Measurements from ENCODE around the gene CYB5R4. TPM values are rescaled to one million over a fixed set of nuclear protein-coding genes. Genes with fewer than 3 reads are reported as not detected.
"Not testable (repeated sequence)": the region's sequence is repeated elsewhere in the genome, so short reads cannot be mapped to it uniquely, and the experiment has no call there.

CYB5R4 gene
- total RNA-seq, 2 experiments from 2014 or later = 28.9 to 30.4 TPM

DNA sequence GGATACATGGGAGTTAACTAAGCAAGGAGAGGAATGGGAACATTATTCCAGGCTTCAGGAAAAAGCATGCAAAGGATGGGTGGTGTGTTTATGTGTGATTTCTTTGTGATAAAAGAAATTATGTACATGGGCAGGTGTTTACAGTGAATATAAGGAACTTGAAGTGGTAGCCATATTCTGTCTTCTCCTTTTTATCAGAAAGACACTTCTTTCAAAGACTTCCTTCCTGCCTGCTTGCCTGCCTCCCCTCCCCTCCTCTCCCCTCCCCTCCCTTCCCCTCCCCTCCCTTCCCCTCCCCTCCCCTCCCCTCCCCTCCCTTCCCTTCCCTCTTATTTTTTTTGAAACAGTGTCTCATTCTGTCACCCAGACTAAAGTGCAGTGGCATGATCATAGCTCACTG is 14.4 kb downstream of the CYB5R4 start:
- Mint-ChIP-seq H3K9me3 (peaks cover 1% of the 10 kb centered on the region), H3K4me3 (no peak overlapping the region), H3K4me1 (peaks cover 5% of the 10 kb centered on the region), H3K27me3 (no peaks in the 10 kb centered on the region), H3K27ac (peak overlapping the region; percentile 0), H3K36me3 (peaks cover 15% of the 10 kb centered on the region)
- ATAC-seq (ENCODE audit: low read depth) (no peak), DNase-seq (no peak)
- POLR2A ChIA-PET = no interaction called here

DNA sequence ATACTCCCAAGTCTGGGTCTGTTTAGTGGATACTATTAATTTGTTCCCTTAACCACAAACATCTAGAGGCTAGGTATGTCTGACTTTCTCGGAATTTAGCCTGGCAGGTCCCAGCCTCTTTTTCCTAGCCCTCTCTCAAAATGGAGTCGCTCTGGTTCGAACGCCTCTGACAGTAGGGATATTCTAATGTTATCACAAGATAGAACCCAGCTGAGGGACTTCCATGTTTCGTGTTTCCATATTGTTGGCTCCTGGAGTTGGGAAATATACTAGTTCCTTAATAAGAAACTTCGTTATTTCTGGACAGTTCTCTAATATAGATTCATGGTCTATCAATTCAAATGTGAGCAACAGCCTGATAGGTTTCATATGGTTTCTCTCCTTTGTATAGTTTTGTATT is 16.4 kb downstream of the CYB5R4 start:
- no peaks in the 10 kb centered on the region for H3K27me3 Mint-ChIP-seq
- no peak overlapping the region for H3K4me3 Mint-ChIP-seq
- DNase-seq (no peak), ATAC-seq (ENCODE audit: low read depth) (no peak)
- POLR2A ChIA-PET = no interaction called here
- H3K36me3 Mint-ChIP-seq = peaks cover 12% of the 10 kb centered on the region
- H3K4me1 Mint-ChIP-seq = peaks cover 7% of the 10 kb centered on the region
- no peaks in the 10 kb centered on the region for H3K9me3 Mint-ChIP-seq
- no peak overlapping the region for H3K27ac Mint-ChIP-seq

DNA sequence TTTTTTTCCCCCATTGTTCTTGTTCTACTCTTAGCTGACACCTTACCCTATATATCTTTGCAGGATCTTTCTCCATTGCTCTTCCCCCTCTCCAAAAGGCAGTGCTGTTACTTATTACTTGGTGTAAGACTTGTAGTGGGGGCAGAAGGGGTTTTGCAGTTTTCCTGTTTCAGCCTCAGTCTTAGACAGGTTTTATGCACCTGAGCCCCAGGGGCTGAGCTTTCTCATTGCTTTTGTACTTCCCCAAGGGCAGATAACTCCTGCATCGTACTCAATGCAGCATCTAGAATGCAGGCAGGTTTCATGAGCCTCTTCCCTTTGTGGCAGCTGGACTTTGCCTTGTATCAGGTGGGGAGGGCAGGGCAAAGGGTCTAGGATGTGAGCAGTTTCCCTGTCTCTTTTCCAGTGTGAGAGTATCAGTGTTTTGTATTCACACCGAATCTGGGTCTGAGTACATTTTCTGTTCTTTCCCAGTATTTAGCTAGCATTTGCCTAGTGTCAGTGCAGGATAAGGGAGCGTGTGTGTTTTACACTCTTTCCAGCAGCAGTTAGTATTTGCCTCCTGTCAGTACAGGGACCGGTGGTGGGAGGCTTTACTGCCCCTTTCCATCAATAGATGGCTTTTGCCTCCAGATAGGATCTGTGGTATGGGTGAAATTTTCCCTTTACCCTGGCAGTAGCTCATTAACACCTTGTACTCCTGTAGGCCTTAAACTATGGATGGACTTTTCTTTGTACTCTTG is 19.6 kb downstream of the CYB5R4 start:
- peaks cover 5% of the 10 kb centered on the region for H3K36me3 Mint-ChIP-seq
- H3K27ac Mint-ChIP-seq = no peak overlapping the region
- H3K4me3 Mint-ChIP-seq = no peak overlapping the region
- POLR2A ChIA-PET = no interaction called here
- peaks cover 2% of the 10 kb centered on the region for H3K4me1 Mint-ChIP-seq
- no peaks in the 10 kb centered on the region for H3K9me3 Mint-ChIP-seq
- no peaks in the 10 kb centered on the region for H3K27me3 Mint-ChIP-seq
- ATAC-seq (ENCODE audit: low read depth) (no peak), DNase-seq (no peak)

DNA sequence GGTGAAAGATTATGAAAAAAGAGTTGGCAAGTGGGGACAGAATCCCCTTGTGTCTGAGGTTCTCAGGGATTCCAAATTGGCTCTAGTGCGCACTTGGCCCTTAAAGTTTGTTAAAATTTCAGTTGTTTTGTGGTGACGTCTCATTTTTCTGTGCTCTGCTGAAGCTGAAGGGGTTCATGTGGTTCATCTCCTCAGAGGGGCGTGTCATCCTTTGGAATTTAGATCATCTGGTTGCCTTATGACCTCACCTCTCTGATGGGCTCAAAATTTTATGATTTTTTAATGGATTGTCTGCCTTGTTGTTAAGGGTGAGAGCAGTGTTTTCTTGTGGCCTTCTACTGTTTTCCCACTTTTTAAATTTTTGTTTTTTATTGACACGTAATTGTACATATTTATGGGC is 20.3 kb downstream of the CYB5R4 start:
- no peak overlapping the region for H3K4me3 Mint-ChIP-seq
- DNase-seq = no peak
- H3K36me3 Mint-ChIP-seq = peaks cover 2% of the 10 kb centered on the region
- H3K9me3 Mint-ChIP-seq = no peaks in the 10 kb centered on the region
- ATAC-seq (ENCODE audit: low read depth) = no peak
- no peaks in the 10 kb centered on the region for H3K27me3 Mint-ChIP-seq
- H3K4me1 Mint-ChIP-seq = peaks cover 7% of the 10 kb centered on the region
- H3K27ac Mint-ChIP-seq = no peak overlapping the region
- POLR2A ChIA-PET = no interaction called here

DNA sequence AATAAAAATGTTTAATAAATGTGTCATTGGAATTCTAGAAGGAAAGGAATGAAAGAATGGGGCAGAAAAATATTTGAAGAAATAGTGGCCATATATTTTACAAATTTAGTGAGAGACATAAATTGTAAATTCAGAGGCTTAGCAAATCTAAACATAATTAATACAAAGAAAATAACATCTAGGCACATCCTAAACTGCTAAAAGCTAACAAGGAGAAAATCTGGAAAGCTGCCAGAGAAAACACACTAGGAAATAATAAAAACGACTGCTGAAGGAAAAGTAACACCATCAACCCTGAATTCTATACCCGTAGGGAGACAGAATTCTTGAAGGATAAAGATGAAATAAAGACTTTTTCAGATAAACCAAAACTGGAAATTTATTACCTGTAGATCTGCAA is 23.8 kb downstream of the CYB5R4 start:
- H3K4me1 Mint-ChIP-seq = peaks cover 7% of the 10 kb centered on the region
- no peaks in the 10 kb centered on the region for H3K27me3 Mint-ChIP-seq
- POLR2A ChIA-PET = no interaction called here
- no peak for DNase-seq
- no peak for ATAC-seq (ENCODE audit: low read depth)
- H3K27ac Mint-ChIP-seq = no peak overlapping the region
- no peaks in the 10 kb centered on the region for H3K36me3 Mint-ChIP-seq
- no peaks in the 10 kb centered on the region for H3K9me3 Mint-ChIP-seq
- H3K4me3 Mint-ChIP-seq = no peak overlapping the region

DNA sequence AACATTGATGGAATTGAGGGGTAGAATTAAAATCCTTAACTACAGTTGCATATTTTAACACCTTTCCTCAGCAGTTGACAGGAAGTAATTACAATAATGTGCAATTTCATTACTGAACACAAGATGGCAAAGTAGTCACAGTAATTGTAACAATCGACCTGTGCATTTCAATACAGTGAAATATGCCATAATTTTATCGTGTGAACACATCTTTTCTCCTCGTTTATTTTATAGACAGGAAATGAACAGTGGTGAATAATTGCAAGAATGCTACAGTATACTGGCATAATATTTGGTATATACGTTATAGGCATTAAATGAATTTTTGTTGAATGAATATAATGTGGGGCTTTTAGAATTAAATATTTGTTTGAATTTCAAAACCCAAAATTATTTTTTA is 25.0 kb downstream of the CYB5R4 start:
- H3K4me3 Mint-ChIP-seq = no peak overlapping the region
- H3K36me3 Mint-ChIP-seq = no peaks in the 10 kb centered on the region
- peaks cover 9% of the 10 kb centered on the region for H3K4me1 Mint-ChIP-seq
- no peaks in the 10 kb centered on the region for H3K27me3 Mint-ChIP-seq
- POLR2A ChIA-PET = no interaction called here
- peak; percentile 75 for ATAC-seq (ENCODE audit: low read depth)
- H3K27ac Mint-ChIP-seq = no peak overlapping the region
- H3K9me3 Mint-ChIP-seq = no peaks in the 10 kb centered on the region
- DNase-seq = no peak

DNA sequence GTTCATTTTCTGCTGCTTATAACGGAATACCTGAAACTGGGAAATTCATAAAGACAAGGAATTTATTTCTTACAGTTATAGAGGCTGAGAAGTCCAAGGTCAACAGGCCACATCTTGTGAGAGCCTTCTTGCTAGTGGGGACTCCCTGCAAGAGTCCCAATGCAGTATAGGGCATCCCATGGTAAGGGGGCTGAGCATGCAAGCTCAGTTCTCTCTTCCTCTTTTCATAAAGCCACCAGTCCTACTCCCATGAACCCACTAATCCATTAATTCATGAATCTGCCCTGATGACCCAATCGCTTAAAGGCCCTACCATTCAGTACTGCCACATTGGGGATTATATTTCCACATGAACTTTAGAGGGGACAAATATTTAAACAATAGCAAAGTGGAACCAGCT is 26.5 kb downstream of the CYB5R4 start:
- no peak overlapping the region for H3K27ac Mint-ChIP-seq
- no peak overlapping the region for H3K4me3 Mint-ChIP-seq
- H3K4me1 Mint-ChIP-seq = peaks cover 7% of the 10 kb centered on the region
- DNase-seq (no peak), ATAC-seq (ENCODE audit: low read depth) (no peak)
- no peaks in the 10 kb centered on the region for H3K9me3 Mint-ChIP-seq
- no peaks in the 10 kb centered on the region for H3K27me3 Mint-ChIP-seq
- POLR2A ChIA-PET = no interaction called here
- peaks cover 2% of the 10 kb centered on the region for H3K36me3 Mint-ChIP-seq

DNA sequence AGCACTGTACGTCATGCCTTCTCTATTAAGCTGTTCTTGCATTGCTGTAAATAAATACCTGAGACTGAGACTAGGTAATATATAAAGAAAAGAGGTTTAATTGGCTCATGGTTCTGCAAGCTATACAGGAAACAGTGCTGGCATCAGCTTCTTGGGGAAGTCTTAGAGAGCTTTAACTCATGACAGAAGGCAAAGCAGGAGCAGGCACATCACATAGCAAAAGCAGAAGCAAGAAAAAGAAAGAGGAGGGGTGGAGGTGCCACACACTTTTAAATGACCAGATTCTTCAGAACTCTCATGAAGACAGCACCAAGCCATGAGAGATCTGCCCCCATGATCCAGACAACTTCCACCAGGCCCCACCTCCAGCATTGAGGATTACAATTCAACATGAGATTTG is 30.1 kb downstream of the CYB5R4 start:
- POLR2A ChIA-PET = no interaction called here
- H3K36me3 Mint-ChIP-seq = peaks cover 7% of the 10 kb centered on the region
- no peak overlapping the region for H3K27ac Mint-ChIP-seq
- no peaks in the 10 kb centered on the region for H3K27me3 Mint-ChIP-seq
- peaks cover 3% of the 10 kb centered on the region for H3K4me1 Mint-ChIP-seq
- DNase-seq (no peak), ATAC-seq (ENCODE audit: low read depth) (no peak)
- H3K4me3 Mint-ChIP-seq = no peak overlapping the region
- no peaks in the 10 kb centered on the region for H3K9me3 Mint-ChIP-seq

DNA sequence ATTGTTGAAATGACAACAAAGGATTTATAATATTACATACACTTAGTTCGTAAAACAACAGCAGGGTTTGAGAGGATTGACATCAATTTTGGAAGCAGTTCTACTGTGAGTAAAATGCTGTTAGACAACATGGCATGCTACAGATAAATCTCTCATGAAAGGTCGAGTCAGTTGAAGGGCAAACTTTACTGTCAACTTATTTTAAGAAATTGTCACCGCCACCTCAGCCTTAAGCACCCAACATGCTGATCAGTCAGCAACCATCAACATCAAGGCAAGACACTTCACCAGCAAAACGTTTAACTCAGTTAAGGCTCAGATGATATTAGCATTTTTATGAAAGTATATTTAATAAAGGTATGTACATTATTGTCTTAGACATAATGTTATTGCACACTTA is 31.0 kb downstream of the CYB5R4 start:
- Mint-ChIP-seq H3K4me1 (peaks cover 3% of the 10 kb centered on the region), H3K9me3 (peaks cover 2% of the 10 kb centered on the region), H3K27me3 (no peaks in the 10 kb centered on the region), H3K36me3 (peaks cover 9% of the 10 kb centered on the region), H3K27ac (no peak overlapping the region), H3K4me3 (no peak overlapping the region)
- DNase-seq = no peak
- ATAC-seq (ENCODE audit: low read depth) = no peak
- POLR2A ChIA-PET = no interaction called here

DNA sequence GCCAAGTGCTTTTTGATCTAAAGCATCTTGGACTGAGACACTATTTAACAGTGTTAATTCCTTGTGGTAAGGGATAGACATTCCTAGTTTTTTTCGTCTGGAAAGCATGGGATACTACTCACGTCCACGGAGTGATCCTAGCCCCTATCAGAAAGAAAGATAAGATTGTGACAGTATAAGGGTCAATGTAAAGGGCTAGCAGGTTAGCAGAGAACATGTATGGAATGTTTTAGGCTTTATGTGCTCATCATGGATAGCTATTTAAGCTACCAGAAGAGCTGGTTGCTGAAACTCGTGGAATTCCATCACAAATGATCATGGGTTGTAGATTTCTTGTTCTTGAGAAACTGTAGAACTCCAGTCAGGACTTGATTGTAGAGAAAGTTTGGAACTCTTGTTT is 32.1 kb downstream of the CYB5R4 start:
- Mint-ChIP-seq H3K4me1 (peaks cover 3% of the 10 kb centered on the region), H3K36me3 (peaks cover 12% of the 10 kb centered on the region), H3K9me3 (peaks cover 2% of the 10 kb centered on the region), H3K27me3 (no peaks in the 10 kb centered on the region), H3K4me3 (no peak overlapping the region), H3K27ac (no peak overlapping the region)
- ATAC-seq (ENCODE audit: low read depth) (no peak), DNase-seq (no peak)
- POLR2A ChIA-PET = no interaction called here

DNA sequence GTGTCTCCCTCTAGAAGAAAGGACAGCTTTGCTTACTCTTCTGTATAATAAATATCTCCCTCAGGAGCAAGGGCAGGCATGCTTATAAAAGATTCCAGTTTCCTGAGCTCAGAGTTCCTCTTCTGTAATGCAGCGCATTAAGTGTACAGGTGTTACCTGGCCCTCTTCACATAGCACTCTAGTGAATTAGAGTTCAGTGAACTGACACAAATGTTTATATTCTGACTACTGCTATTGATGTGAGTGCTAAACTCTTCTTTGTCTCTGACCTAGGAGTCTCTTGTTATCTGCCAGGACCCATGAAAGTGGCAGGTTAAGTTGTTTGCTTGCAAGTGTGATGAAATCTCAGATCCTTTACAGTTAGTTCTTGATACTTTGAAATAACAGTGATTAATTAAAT is 33.5 kb downstream of the CYB5R4 start:
- H3K4me1 Mint-ChIP-seq = peaks cover 3% of the 10 kb centered on the region
- H3K9me3 Mint-ChIP-seq = peaks cover 2% of the 10 kb centered on the region
- no peaks in the 10 kb centered on the region for H3K27me3 Mint-ChIP-seq
- POLR2A ChIA-PET = no interaction called here
- peaks cover 14% of the 10 kb centered on the region for H3K36me3 Mint-ChIP-seq
- ATAC-seq (ENCODE audit: low read depth) (no peak), DNase-seq (no peak)
- no peak overlapping the region for H3K4me3 Mint-ChIP-seq
- no peak overlapping the region for H3K27ac Mint-ChIP-seq

DNA sequence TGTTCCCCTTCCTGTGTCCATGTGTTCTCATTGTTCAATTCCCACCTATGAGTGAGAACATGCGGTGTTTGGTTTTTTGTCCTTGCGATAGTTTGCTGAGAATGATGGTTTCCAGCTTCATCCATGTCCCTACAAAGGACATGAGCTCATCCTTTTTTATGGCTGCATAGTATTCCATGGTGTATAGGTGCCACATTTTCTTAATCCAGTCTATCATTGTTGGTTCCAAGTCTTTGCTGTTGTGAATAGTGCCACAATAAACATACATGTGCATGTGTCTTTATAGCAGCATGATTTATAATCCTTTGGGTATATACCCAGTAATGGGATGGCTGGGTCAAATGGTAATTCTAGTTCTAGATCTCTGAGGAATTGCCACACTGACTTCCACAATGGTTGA is 37.6 kb downstream of the CYB5R4 start:
- H3K4me1 Mint-ChIP-seq; H3K27ac Mint-ChIP-seq; DNase-seq; H3K27me3 Mint-ChIP-seq; H3K9me3 Mint-ChIP-seq; H3K4me3 Mint-ChIP-seq; POLR2A ChIA-PET; ATAC-seq (ENCODE audit: low read depth): not testable (repeated sequence)
- H3K36me3 Mint-ChIP-seq = peaks cover 19% of the 10 kb centered on the region

DNA sequence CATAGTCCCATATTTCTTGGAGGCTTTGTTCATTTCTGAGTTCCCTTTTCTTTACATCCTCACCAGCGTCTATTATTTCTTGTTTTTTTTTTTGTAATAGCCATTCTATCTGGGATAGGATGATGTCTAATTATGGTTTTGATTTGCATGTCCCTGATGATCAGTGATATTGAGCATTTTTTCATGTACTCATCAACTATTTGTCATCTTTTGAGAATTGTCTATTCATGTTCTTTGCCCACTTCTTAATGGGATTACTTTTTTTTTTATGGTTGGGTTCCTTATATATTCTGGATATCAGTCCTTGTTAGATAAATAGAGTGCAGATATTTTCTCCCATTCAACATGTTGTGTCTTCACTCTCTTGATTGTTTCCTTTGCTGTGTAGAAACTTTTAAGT is 42.1 kb downstream of the CYB5R4 start:
- Mint-ChIP-seq H3K27ac (no peak overlapping the region), H3K9me3 (peaks cover 32% of the 10 kb centered on the region), H3K4me1 (no peaks in the 10 kb centered on the region), H3K36me3 (peaks cover 35% of the 10 kb centered on the region), H3K4me3 (no peak overlapping the region), H3K27me3 (no peaks in the 10 kb centered on the region)
- no peak for ATAC-seq (ENCODE audit: low read depth)
- DNase-seq = no peak
- POLR2A ChIA-PET = no interaction called here

DNA sequence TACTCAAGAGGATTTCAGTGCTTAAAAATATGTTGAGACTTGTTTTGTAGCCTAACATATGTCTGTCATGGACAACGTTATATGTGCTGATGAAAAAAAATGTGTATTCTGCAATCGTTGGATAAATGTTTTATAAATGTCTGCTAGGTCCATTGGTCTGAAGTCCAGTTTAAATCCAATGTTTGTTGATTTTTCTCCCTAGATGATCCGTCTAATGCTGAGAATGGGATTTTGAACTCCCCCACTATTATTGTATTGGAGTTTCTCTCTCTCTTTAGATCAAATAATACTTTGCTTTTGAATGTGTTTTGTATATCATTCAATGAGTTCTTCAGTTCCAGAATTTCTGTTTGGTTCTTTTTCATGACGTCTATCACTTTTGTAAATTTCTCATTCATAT is 44.9 kb downstream of the CYB5R4 start:
- DNase-seq = no peak
- H3K27me3 Mint-ChIP-seq = no peaks in the 10 kb centered on the region
- POLR2A ChIA-PET = no interaction called here
- peaks cover 32% of the 10 kb centered on the region for H3K9me3 Mint-ChIP-seq
- H3K4me1 Mint-ChIP-seq = no peaks in the 10 kb centered on the region
- no peak for ATAC-seq (ENCODE audit: low read depth)
- H3K36me3 Mint-ChIP-seq = peaks cover 36% of the 10 kb centered on the region
- H3K27ac Mint-ChIP-seq = no peak overlapping the region
- H3K4me3 Mint-ChIP-seq = no peak overlapping the region

DNA sequence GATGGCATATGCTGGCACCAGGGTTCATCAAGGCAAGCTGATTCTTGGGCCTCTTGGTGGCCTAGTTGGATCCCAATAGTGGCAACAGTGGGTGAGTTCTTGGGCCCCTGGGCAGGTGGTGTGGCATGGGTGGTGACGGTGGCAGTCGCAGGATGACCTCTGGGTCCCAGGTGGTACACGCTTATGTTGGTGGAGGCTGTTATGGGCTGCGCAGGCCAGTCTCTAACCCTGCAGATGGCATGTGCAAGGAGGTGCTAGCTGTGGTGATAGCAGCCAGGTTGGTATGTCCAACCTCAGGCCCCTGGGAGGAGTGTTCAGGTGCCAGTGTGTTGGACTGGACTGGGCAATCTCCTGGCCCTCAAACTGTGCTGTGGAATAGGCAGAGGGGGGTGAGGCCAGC is 46.2 kb downstream of the CYB5R4 start:
- H3K27ac Mint-ChIP-seq = no peak overlapping the region
- H3K4me1 Mint-ChIP-seq = peaks cover 6% of the 10 kb centered on the region
- H3K27me3 Mint-ChIP-seq = no peaks in the 10 kb centered on the region
- POLR2A ChIA-PET = no interaction called here
- peaks cover 40% of the 10 kb centered on the region for H3K36me3 Mint-ChIP-seq
- no peak for DNase-seq
- no peak overlapping the region for H3K4me3 Mint-ChIP-seq
- H3K9me3 Mint-ChIP-seq = peaks cover 30% of the 10 kb centered on the region
- no peak for ATAC-seq (ENCODE audit: low read depth)

All from activated naive CD8-positive, alpha-beta T cell treated with anti-CD3 and anti-CD28 coated beads, Interleukin-2, amount 10 ng/mL, durations not matched to agents 7 days and 5 days (primary cell).